WTC11 (cell line): ENCODE measurements around the gene NINJ2.

Experiments used
- ATF3 ChIP-seq: sonication (generic); formaldehyde crosslinking; conservative IDR thresholded peaks from 2 replicates; pipeline ENCODE4 v1.8.1; 2022; ENCODE audit warnings: mild to moderate bottlenecking, missing genetic modification reagents
- CTCF ChIP-seq: fragments of 200-600 bp; IDR thresholded peaks from 2 replicates; pipeline ENCODE4 v1.8.0; 2022; ENCODE audit warnings: antibody characterized with exemption
- E2F5 ChIP-seq: sonication (generic); formaldehyde crosslinking; IDR thresholded peaks from 2 replicates; pipeline ENCODE4 v1.8.1; 2022; ENCODE audit warnings: mild to moderate bottlenecking, moderate library complexity, missing genetic modification reagents
- ETV6 ChIP-seq: sonication (generic); formaldehyde crosslinking; IDR thresholded peaks from 2 replicates; pipeline ENCODE4 v1.8.1; 2022; ENCODE audit warnings: mild to moderate bottlenecking, missing genetic modification reagents
- JUN ChIP-seq: sonication (generic); formaldehyde crosslinking; IDR thresholded peaks from 2 replicates; pipeline ENCODE4 v1.8.0; 2023; ENCODE audit warnings: mild to moderate bottlenecking, missing genetic modification reagents
- TCF7 ChIP-seq: sonication (generic); formaldehyde crosslinking; IDR thresholded peaks from 2 replicates; pipeline ENCODE4 v1.8.0; 2022; ENCODE audit warnings: mild to moderate bottlenecking, low read depth, missing genetic modification reagents, moderate library complexity
- ZMAT4 ChIP-seq: fragments of 250-450 bp; sonication (Bioruptor Pico); IDR thresholded peaks from 2 replicates; pipeline ENCODE4 v1.9.0; 2021; ENCODE audit warnings: mild to moderate bottlenecking
- ZNF138 ChIP-seq: sonication (generic); formaldehyde crosslinking; conservative IDR thresholded peaks from 2 replicates; pipeline ENCODE4 v1.8.1; 2022; ENCODE audit warnings: mild to moderate bottlenecking, moderate library complexity, missing genetic modification reagents

GRCh38 chr12:533718-534117 is 129.5 kb downstream of the NINJ2 start:
- TF ChIP-seq TCF7 (CRISPR knock-in tag) (no peak), ATF3 (no peak), ZMAT4 (CRISPR knock-in tag) (no peak), E2F5 (CRISPR knock-in tag) (no peak), JUN (CRISPR knock-in tag) (no peak), CTCF (no peak), ZNF138 (CRISPR knock-in tag) (no peak), ETV6 (no peak)
